Activated CD8-positive, alpha-beta memory T cell treated with anti-CD3 and anti-CD28 coated beads for 1 hour (primary cell): ENCODE measurements around the gene FASN.
A peak's percentile ranks its signal among the peaks of the same experiment; 100 is the strongest.
"Not testable (repeated sequence)": the region's sequence is repeated elsewhere in the genome, so short reads cannot be mapped to it uniquely, and the experiment has no call there.

ENCODE experiments used
- DNase-seq, 2 donors: peaks; one replicate each; pipeline ENCODE4 v3.0.0-alpha.2; 2020; ENCODE audit warnings: low read depth in 1 of 2; ENCODE audit errors: extremely low read depth in 1 of 2

FASN gene

GRCh38 chr17:82098169-82098938 is at the start of gene FASN:
Gene FASN, minus strand, starts transcription at chr17:82098236. Its CDS starts 1,791 bp downstream, at chr17:82096445.
- DNase-seq, result peak; percentile 72 to 90

- no peak for DNase-seq
Observed at GRCh38 chr17:82146663-82147654, 48.9 kb upstream of the FASN start.

GRCh38 chr17:82145550-82146155 is 47.6 kb upstream of the FASN start:
- DNase-seq, result no peak

GRCh38 chr17:82143333-82143732 is 45.3 kb upstream of the FASN start:
- no peak for DNase-seq

- DNase-seq, result not testable (repeated sequence)
Observed at GRCh38 chr17:82139961-82140360, 41.9 kb upstream of the FASN start.

GRCh38 chr17:82138511-82138992 is 40.5 kb upstream of the FASN start:
- DNase-seq, result no peak

GRCh38 chr17:82134101-82134500 is 36.1 kb upstream of the FASN start:
- no peak for DNase-seq

- not testable (repeated sequence) for DNase-seq
Observed at GRCh38 chr17:82133166-82133953, 35.3 kb upstream of the FASN start.

- no peak for DNase-seq
Observed at GRCh38 chr17:82129095-82129494, 31.1 kb upstream of the FASN start.

GRCh38 chr17:82128287-82128686 is 30.3 kb upstream of the FASN start:
- DNase-seq, result no peak

GRCh38 chr17:82127704-82128103 is 29.7 kb upstream of the FASN start:
- peak in 1 of 2 donors; percentile 38 for DNase-seq

GRCh38 chr17:82127315-82127595 is 29.2 kb upstream of the FASN start:
- DNase-seq, result no peak

GRCh38 chr17:82126556-82127314 is 28.7 kb upstream of the FASN start:
- peak; percentile 59 to 90 for DNase-seq

GRCh38 chr17:82124101-82124500 is 26.1 kb upstream of the FASN start:
- no peak for DNase-seq

- DNase-seq, result no peak
Observed at GRCh38 chr17:82121660-82122629, 23.9 kb upstream of the FASN start.

GRCh38 chr17:82121246-82121645 is 23.2 kb upstream of the FASN start:
- no peak for DNase-seq

- DNase-seq, result no peak
Observed at GRCh38 chr17:82120148-82120547, 22.1 kb upstream of the FASN start.

GRCh38 chr17:82118815-82119380 is 20.9 kb upstream of the FASN start:
- DNase-seq, result no peak
